PC-3 (cell line): ENCODE results near the gene EIF4E1B. TPM values are rescaled to one million over a fixed set of nuclear protein-coding genes. Genes with fewer than 3 reads are reported as not detected.

Source experiments
- ATAC-seq: fragments of 200-7000 bp; cut with Tn5 transposase; 2 replicates; pipeline ENCODE4 v1.9.1; 2020; ENCODE audit warnings: mild to moderate bottlenecking, moderate library complexity
- BruUV-seq: library from RNA; stranded (reverse); fragments of 400-500 nt; replicated peaks from 2 replicates; lab custom pipeline; 2021; lab: Mats Ljungman, UMichigan
- CTCF ChIA-PET: fragments of 300-600 bp; sonication (Branson Sonifier 250); formaldehyde crosslinking; loops from one replicate; lab custom pipeline; 2022; ENCODE audit warnings: antibody characterized with exemption; lab: Charles Lee
- POLR2A ChIA-PET: fragments of 300-600 bp; sonication (Branson Sonifier 250); formaldehyde crosslinking; loops from one replicate; lab custom pipeline; 2022; ENCODE audit warnings: antibody characterized with exemption; ENCODE audit not compliant: unreplicated experiment; lab: Charles Lee
- DNase-seq: peaks from one replicate; pipeline ENCODE4 v3.0.0-alpha.2; 2015
- H2AFZ ChIP-seq: fragments of 300-600 bp; sonication (generic); 2 replicates; pipeline ENCODE4 v1.6.0; 2016; ENCODE audit warnings: antibody characterized with exemption, low read length
- H3F3A ChIP-seq: fragments of 300-600 bp; sonication (generic); one replicate; pipeline ENCODE4 v1.6.0; 2017; ENCODE audit warnings: antibody characterized with exemption, low read length, control low read depth, mild to moderate bottlenecking; ENCODE audit not compliant: unreplicated experiment
- H3K27ac ChIP-seq: fragments of 300-600 bp; sonication (generic); 2 replicates; pipeline ENCODE4 v1.5.1; 2016; ENCODE audit warnings: mild to moderate bottlenecking, low read length
- H3K27me3 ChIP-seq: fragments of 300-600 bp; sonication (generic); 2 replicates; pipeline ENCODE4 v1.6.1; 2016; ENCODE audit warnings: low read length, mixed read lengths
- H3K36me3 ChIP-seq: fragments of 300-600 bp; sonication (generic); 2 replicates; pipeline ENCODE4 v1.6.1; 2016; ENCODE audit warnings: low read depth, mixed run types, low read length, mixed read lengths
- H3K4me1 ChIP-seq: fragments of 300-600 bp; sonication (generic); 2 replicates; pipeline ENCODE4 v1.5.1; 2016; ENCODE audit warnings: low read length; ENCODE audit not compliant: insufficient read depth
- H3K4me2 ChIP-seq: fragments of 300-600 bp; sonication (generic); 2 replicates; pipeline ENCODE4 v1.6.0; 2016; ENCODE audit warnings: low read length
- H3K4me3 ChIP-seq: fragments of 300-600 bp; sonication (generic); 2 replicates; pipeline ENCODE4 v1.5.1; 2016; ENCODE audit warnings: mild to moderate bottlenecking, low read length, mixed read lengths
- H3K79me2 ChIP-seq: fragments of 300-600 bp; sonication (generic); 2 replicates; pipeline ENCODE4 v1.6.1; 2017; ENCODE audit warnings: low read length, mixed read lengths
- H3K9ac ChIP-seq: fragments of 300-600 bp; sonication (generic); 2 replicates; pipeline ENCODE4 v1.6.0; 2016; ENCODE audit warnings: mild to moderate bottlenecking, low read length
- H3K9me2 ChIP-seq: fragments of 300-600 bp; sonication (generic); replicated peaks from 2 replicates; pipeline ENCODE4 v1.6.1; 2016; ENCODE audit warnings: mixed run types, low read length, mixed read lengths
- H3K9me3 ChIP-seq: fragments of 300-600 bp; sonication (generic); 2 replicates; pipeline ENCODE4 v1.6.1; 2016; ENCODE audit warnings: low read length, mixed read lengths
- H4K20me1 ChIP-seq: fragments of 300-600 bp; sonication (generic); 2 replicates; pipeline ENCODE4 v1.6.1; 2016; ENCODE audit warnings: low read length, mixed read lengths
- CTCF ChIP-seq: fragments of 300-600 bp; sonication (generic); conservative IDR thresholded peaks from 2 replicates; pipeline ENCODE4 v1.5.1; 2017; ENCODE audit warnings: antibody characterized with exemption, low read depth, mild to moderate bottlenecking, low read length
- EZH2 ChIP-seq: fragments of 300-600 bp; sonication (generic); IDR thresholded peaks from one replicate; pipeline ENCODE4 v1.6.1; 2017; ENCODE audit warnings: antibody characterized with exemption, mild to moderate bottlenecking, low read length; ENCODE audit not compliant: unreplicated experiment
- EZH2phosphoT487 ChIP-seq: fragments of 300-600 bp; sonication (generic); IDR thresholded peaks from 2 replicates; pipeline ENCODE4 v1.6.1; 2018; ENCODE audit warnings: mild to moderate bottlenecking, antibody characterized with exemption, low read length, borderline replicate concordance
- intact Hi-C: fragments of 100-400 bp; cut with micrococcal nuclease; formaldehyde crosslinking; loops from 2 replicates; pipeline ENCODE4 v1.9.0; 2023
- total RNA-seq: library from RNA; depleted of rRNA; stranded (reverse); fragments of >200 nt; gene quantifications from 2 replicates; pipeline ENCODE4 v1.2.3, GENCODE V29; 2014

The EIF4E1B gene
- total RNA-seq, 1 experiment from 2014 or later, result not detected

- no peaks in the 10 kb centered on the region for H3K9me3 ChIP-seq
- intact Hi-C loops, result no loop called here
- peak overlapping the region; percentile 28 for H3K9ac ChIP-seq
- no peaks in the 10 kb centered on the region for H3F3A ChIP-seq
- peak overlapping the region; percentile 68 for H3K4me2 ChIP-seq
- H3K9me2 ChIP-seq, result no peaks in the 10 kb centered on the region
- ATAC-seq (peak; percentile 61), DNase-seq (peak; percentile 79)
- no peaks in the 10 kb centered on the region for H3K36me3 ChIP-seq
- POLR2A ChIA-PET, result interaction anchor here (0.6 to 0.8 kb wide), 2 partner anchors 21 to 83 kb away, joined by 3 read pairs; partner anchors contain the start of gene TSPAN17
- BruUV-seq, result no TSS peak
- H3K79me2 ChIP-seq, result no peaks in the 10 kb centered on the region
- peak overlapping the region; percentile 38 for H3K4me3 ChIP-seq
- CTCF ChIA-PET, result no interaction called here
- no peaks in the 10 kb centered on the region for H4K20me1 ChIP-seq
- peak overlapping the region; percentile 55 for H2AFZ ChIP-seq
- H3K27me3 ChIP-seq, result peaks cover 7% of the 10 kb centered on the region; the same call in 1 of the 2 replicates
- TF ChIP-seq EZH2phosphoT487 (no peak), CTCF (no peak), EZH2 (no peak)
- H3K4me1 ChIP-seq, result peaks cover 42% of the 10 kb centered on the region
- peak overlapping the region; percentile 77 for H3K27ac ChIP-seq
Observed at GRCh38 chr5:176625966-176626875, 4.3 kb upstream of the EIF4E1B start.

GRCh38 chr5:176626876-176627236 is 3.6 kb upstream of the EIF4E1B start:
- Histone ChIP-seq H3K36me3 (no peaks in the 10 kb centered on the region), H3K4me2 (peak overlapping the region; percentile 68), H2AFZ (peak overlapping the region; percentile 55), H3K27ac (peak overlapping the region; percentile 77), H3K9me2 (no peaks in the 10 kb centered on the region), H3K9ac (no peak overlapping the region), H3K4me3 (peak overlapping the region; percentile 38; the same call in 1 of the 2 replicates), H3K9me3 (no peaks in the 10 kb centered on the region), H3K4me1 (peaks cover 42% of the 10 kb centered on the region), H3F3A (no peaks in the 10 kb centered on the region), H4K20me1 (no peaks in the 10 kb centered on the region), H3K79me2 (no peaks in the 10 kb centered on the region), H3K27me3 (peaks cover 7% of the 10 kb centered on the region; the same call in 1 of the 2 replicates)
- no peak for ATAC-seq
- BruUV-seq, result no TSS peak
- ChIA-PET CTCF (no interaction called here), POLR2A (no interaction called here)
- no peak for DNase-seq
- intact Hi-C loops, result no loop called here
- TF ChIP-seq EZH2phosphoT487 (no peak), CTCF (no peak), EZH2 (no peak)

DNA sequence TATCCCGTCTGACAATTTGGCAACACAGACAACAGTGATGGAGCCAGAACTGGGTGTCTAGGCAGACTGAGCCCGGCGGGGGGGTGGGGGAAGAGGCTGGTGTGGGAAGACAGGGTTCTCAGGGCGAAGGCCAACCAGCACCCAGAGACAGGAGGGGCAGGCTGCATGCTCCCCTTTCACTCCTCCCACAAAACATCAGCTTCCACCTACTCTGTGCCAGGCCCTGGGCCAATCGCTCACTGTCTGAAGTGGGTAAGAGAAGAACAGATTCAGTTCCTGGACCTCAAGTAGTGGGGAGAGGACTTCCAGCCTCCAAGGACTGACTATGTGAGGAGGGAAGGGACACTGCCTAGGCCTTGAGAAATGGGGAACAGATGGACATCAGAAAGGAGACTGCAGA is 2.9 kb upstream of the EIF4E1B start:
- H3K4me3 ChIP-seq, result no peak overlapping the region
- intact Hi-C loops, result no loop called here
- peaks cover 42% of the 10 kb centered on the region for H3K4me1 ChIP-seq
- H3K36me3 ChIP-seq, result no peaks in the 10 kb centered on the region
- ATAC-seq, result no peak
- H3K9me3 ChIP-seq, result no peaks in the 10 kb centered on the region
- no peaks in the 10 kb centered on the region for H3K79me2 ChIP-seq
- DNase-seq, result no peak
- no TSS peak for BruUV-seq
- no peaks in the 10 kb centered on the region for H3F3A ChIP-seq
- ChIA-PET CTCF (no interaction called here), POLR2A (no interaction called here)
- H3K9me2 ChIP-seq, result no peaks in the 10 kb centered on the region
- TF ChIP-seq CTCF (no peak), EZH2phosphoT487 (no peak), EZH2 (no peak)
- no peaks in the 10 kb centered on the region for H4K20me1 ChIP-seq
- no peak overlapping the region for H3K4me2 ChIP-seq
- peaks cover 7% of the 10 kb centered on the region; the same call in 1 of the 2 replicates for H3K27me3 ChIP-seq
- H2AFZ ChIP-seq, result no peak overlapping the region
- no peak overlapping the region for H3K27ac ChIP-seq
- H3K9ac ChIP-seq, result no peak overlapping the region
